GM12874 (cell line): ENCODE measurements around the gene PDIA6.

ENCODE experiments used
- CTCF ChIP-seq: IDR thresholded peaks from 2 replicates; pipeline ENCODE4 v1.5.1; 2011; ENCODE audit warnings: low read depth, mild to moderate bottlenecking, control low read depth, low read length, moderate library complexity; ENCODE audit not compliant: insufficient read depth

PDIA6 gene

DNA sequence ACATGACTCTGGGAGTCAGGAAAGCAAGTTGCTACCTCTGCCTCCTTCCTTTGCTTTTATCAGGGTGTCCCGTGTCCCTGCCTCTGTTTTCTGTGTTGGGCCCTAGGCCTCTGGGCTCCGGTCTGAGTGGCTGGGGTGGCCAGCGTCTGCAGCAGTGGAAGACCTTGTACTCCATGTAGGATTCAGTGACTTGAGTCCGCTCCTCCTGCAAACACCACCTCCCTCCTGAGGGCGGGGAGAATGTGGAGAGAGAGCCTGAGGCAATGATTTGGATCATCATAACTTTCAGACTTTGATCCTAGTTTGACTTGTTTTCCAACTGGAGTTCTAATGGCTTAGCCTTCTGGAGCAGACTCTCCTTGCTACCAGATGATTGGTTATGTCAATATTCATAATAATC lies 60.3 kb downstream of the PDIA6 start:
- no peak for TF ChIP-seq CTCF

- no peak for TF ChIP-seq CTCF
Measured at GRCh38 chr2:10750610-10751009, 62.0 kb downstream of the PDIA6 start.

GRCh38 chr2:10742666-10743065 lies 69.9 kb downstream of the PDIA6 start:
- TF ChIP-seq CTCF: no peak

DNA sequence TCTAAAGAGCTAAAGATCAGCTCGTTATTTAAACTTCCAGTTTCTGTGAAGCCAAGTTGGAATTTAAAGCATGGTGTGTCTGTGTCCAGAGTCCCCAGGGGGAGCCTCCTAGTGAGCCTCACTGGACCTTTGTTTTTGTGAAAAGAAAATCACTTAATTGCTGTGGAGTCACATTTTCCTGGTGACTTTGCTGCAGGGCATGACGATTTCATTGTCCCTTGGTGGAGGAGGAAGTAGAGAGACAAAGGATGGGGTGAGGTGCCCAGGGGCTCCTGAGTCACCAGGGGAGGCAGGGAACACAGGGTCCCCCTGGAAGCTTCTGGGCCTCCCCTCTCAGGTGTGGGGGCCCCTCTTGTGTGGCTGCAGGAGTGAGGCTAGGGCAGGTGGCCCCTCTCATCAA lies 71.4 kb downstream of the PDIA6 start:
- TF ChIP-seq CTCF: no peak

DNA sequence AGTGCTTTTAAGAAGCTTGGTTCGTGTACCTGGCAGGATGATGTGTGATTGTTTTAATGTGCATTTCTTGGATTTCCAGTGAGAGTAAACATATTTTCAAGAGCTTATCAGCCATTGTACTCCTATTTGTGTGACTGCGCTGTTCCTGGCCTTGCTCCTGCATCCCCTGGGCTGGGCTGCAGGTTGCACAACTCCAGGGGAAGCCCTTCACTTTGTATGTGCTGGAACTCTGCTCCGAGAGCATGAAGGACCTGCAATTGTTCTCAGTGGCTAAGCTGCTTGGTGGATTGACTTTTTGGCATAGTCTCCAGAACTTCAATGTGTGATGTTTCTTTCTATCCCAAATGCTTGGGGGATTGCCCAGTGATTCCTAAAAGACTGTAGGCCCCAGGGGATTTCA lies 72.4 kb downstream of the PDIA6 start:
- TF ChIP-seq CTCF: no peak

DNA sequence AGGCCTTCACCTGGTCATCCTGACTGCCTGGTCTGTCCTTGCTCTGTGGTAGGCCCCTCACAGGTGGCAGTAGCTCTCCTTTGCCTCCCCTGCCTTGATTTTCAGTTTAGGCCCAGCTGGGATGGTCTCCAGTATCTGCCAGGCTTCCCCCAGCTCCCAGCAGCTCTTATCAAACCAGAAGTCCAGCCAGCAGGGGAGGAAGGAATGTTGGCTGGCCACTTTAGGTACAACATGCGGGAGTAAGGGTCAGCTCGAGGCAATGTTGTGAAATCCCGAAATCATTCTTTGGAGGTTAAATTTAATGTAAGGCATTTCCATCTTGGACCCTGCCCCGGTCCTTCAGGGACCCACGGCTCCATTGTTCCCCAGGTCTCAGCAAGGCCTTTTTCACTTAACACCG lies 74.4 kb downstream of the PDIA6 start:
- TF ChIP-seq CTCF: no peak

- no peak for TF ChIP-seq CTCF
Measured at GRCh38 chr2:10733980-10734379, 78.6 kb downstream of the PDIA6 start.

GRCh38 chr2:10733566-10733925 lies 79.0 kb downstream of the PDIA6 start:
- TF ChIP-seq CTCF: no peak
